Osteocyte (in vitro differentiated cells): Measurements from ENCODE around the gene BMP7. TPM values are rescaled to one million over a fixed set of nuclear protein-coding genes. Genes with fewer than 3 reads are reported as not detected.

Experiments
- DNase-seq: peaks from one replicate; pipeline ENCODE4 v3.0.0; 2021; ENCODE audit warnings: mixed read lengths; ENCODE audit not compliant: unreplicated experiment; ENCODE audit errors: extremely low spot score
- H3K27ac Mint-ChIP-seq: one replicate; pipeline ENCODE4 v1.8.0; 2021; ENCODE audit warnings: mild to moderate bottlenecking, mixed read lengths; ENCODE audit not compliant: unreplicated experiment
- H3K27me3 Mint-ChIP-seq: one replicate; pipeline ENCODE4 v1.8.0; 2021; ENCODE audit warnings: mixed read lengths; ENCODE audit not compliant: unreplicated experiment
- H3K36me3 Mint-ChIP-seq: one replicate; pipeline ENCODE4 v1.8.0; 2021; ENCODE audit warnings: mixed read lengths; ENCODE audit not compliant: unreplicated experiment
- H3K4me1 Mint-ChIP-seq: one replicate; pipeline ENCODE4 v1.8.0; 2021; ENCODE audit warnings: mixed read lengths; ENCODE audit not compliant: unreplicated experiment
- H3K4me3 Mint-ChIP-seq: one replicate; pipeline ENCODE4 v1.8.0; 2021; ENCODE audit warnings: mild to moderate bottlenecking, moderate library complexity, mixed read lengths; ENCODE audit not compliant: unreplicated experiment
- H3K9me3 Mint-ChIP-seq: one replicate; pipeline ENCODE4 v1.8.0; 2021; ENCODE audit warnings: mixed read lengths; ENCODE audit not compliant: unreplicated experiment
- total RNA-seq: library from RNA; stranded (reverse); gene quantifications from 2 replicates; pipeline ENCODE4 v1.2.1, GENCODE V29; 2021
- TF ChIP-seq, protein P1 (sequence below): fragments of 200-600 bp; sonication (generic); IDR thresholded peaks from 2 replicates; pipeline ENCODE4 v1.5.0; 2021; ENCODE audit warnings: antibody characterized with exemption, mild to moderate bottlenecking, moderate library complexity

BMP7 gene
- total RNA-seq, 1 donor from 2014 or later = not detected

DNA sequence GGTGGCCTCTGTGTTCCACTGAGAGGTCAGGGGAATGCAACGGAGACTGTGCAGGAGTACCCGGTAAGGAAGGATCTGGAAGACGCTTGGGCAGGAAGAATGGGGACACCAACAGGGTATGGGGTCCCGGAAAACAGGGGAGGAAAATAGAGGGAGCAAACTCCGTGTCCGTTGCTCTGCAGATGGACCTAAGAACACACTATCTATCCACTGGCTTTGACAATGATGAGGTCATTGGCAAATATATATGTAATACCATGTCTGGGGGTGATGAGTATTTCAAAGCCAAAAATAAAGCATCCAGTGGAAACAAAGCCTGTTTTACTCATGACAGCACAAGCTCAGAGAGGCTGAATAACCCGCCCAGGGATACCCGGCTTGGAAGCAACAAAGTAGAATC, 80.2 kb downstream of the BMP7 start:
- Mint-ChIP-seq H3K9me3 (no peaks in the 10 kb centered on the region), H3K27ac (no peak overlapping the region), H3K27me3 (peaks cover 10% of the 10 kb centered on the region), H3K4me1 (no peaks in the 10 kb centered on the region), H3K4me3 (no peak overlapping the region), H3K36me3 (no peaks in the 10 kb centered on the region)
- TF ChIP-seq, protein P1, sequence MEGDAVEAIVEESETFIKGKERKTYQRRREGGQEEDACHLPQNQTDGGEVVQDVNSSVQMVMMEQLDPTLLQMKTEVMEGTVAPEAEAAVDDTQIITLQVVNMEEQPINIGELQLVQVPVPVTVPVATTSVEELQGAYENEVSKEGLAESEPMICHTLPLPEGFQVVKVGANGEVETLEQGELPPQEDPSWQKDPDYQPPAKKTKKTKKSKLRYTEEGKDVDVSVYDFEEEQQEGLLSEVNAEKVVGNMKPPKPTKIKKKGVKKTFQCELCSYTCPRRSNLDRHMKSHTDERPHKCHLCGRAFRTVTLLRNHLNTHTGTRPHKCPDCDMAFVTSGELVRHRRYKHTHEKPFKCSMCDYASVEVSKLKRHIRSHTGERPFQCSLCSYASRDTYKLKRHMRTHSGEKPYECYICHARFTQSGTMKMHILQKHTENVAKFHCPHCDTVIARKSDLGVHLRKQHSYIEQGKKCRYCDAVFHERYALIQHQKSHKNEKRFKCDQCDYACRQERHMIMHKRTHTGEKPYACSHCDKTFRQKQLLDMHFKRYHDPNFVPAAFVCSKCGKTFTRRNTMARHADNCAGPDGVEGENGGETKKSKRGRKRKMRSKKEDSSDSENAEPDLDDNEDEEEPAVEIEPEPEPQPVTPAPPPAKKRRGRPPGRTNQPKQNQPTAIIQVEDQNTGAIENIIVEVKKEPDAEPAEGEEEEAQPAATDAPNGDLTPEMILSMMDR = no peak
- no peak for DNase-seq

DNA sequence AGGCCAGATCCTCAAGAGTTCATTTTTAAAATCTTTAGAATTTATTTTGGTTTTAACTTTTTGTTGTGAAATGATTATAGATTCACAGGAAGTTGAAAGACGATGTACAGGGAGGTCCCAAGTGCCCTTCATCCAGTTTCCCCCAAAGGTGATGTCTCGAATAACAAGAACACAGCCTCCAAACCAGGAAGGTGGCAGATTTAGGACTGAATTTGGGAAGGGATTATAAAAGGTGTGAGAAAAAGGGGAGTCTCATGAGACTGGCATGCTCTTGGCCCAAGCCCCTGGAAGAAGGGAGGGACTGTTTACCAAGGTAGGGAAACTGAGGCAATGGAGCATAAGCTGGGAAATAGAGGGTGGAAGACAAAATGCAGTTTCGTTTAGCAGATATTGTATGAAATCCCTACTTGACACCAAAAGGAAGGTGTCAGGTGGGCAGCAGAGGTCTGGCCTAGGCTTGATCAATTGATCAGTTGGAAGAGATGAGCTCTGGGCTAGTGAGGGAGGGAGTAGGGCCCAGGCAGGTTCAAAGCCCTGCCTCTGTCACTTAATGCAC, 81.2 kb downstream of the BMP7 start:
- H3K27ac Mint-ChIP-seq = no peak overlapping the region
- TF ChIP-seq, protein P1 = no peak

DNA sequence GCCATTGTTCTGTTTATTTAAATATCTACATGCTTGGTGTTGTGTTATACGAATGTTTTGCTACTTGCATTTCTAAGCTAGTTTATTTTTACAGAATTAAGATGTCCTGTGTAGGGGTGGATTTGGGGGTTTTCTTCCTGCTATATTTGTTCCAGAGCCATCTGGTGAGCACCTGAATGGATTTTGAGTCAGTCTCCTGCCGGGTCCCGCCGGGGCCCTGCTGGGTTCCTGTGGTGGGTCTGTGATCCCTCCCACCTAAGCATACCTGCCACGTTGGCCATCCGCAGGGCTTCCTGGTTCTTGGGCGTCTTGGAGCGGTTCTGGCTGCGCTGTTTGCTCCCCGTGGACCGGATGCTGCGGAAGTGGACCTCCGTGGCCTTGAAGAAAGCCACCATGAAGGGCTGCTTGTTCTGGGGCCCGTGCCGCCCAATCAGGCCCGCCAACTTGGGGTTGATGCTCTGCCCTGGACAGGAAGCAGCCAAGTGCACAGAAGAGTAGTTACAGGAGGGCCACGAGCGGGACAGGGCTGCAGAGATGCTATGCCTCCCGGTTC, 82.9 kb downstream of the BMP7 start:
- H3K9me3 Mint-ChIP-seq = no peaks in the 10 kb centered on the region
- DNase-seq = no peak
- H3K27me3 Mint-ChIP-seq = peaks cover 10% of the 10 kb centered on the region
- H3K36me3 Mint-ChIP-seq = no peaks in the 10 kb centered on the region
- no peak overlapping the region for H3K27ac Mint-ChIP-seq
- TF ChIP-seq, protein P1 = no peak
- no peaks in the 10 kb centered on the region for H3K4me1 Mint-ChIP-seq
- no peak overlapping the region for H3K4me3 Mint-ChIP-seq

More for the DNA sequence above, 81.2 kb downstream of the BMP7 start:
- DNase-seq = no peak
- Mint-ChIP-seq H3K36me3 (no peaks in the 10 kb centered on the region), H3K27me3 (peaks cover 10% of the 10 kb centered on the region), H3K4me1 (no peaks in the 10 kb centered on the region), H3K4me3 (no peak overlapping the region), H3K9me3 (no peaks in the 10 kb centered on the region)

DNA sequence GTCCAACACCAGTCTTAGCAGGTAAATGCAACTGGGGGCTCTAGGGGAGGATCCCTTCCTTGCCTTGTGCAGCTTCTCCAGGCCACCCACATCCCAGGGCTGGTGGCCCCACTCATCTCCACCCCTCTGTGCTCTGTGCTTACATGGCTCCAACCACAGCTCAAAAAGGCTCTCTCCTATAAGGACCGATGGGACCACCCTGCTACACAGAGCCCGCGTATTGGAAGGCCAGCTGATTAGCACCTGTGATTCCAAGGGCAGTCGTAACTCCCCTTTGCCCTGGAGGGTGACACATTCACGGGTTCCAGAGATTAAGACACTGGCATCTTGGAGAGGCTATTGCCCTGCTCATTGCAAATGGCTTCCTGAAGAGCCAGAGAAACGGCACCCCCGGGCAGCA, 84.8 kb downstream of the BMP7 start:
- H3K36me3 Mint-ChIP-seq = no peaks in the 10 kb centered on the region
- H3K27me3 Mint-ChIP-seq = peaks cover 10% of the 10 kb centered on the region
- TF ChIP-seq, protein P1 = no peak
- no peak for DNase-seq
- no peak overlapping the region for H3K4me3 Mint-ChIP-seq
- H3K4me1 Mint-ChIP-seq = no peaks in the 10 kb centered on the region
- no peak overlapping the region for H3K27ac Mint-ChIP-seq
- H3K9me3 Mint-ChIP-seq = no peaks in the 10 kb centered on the region

DNA sequence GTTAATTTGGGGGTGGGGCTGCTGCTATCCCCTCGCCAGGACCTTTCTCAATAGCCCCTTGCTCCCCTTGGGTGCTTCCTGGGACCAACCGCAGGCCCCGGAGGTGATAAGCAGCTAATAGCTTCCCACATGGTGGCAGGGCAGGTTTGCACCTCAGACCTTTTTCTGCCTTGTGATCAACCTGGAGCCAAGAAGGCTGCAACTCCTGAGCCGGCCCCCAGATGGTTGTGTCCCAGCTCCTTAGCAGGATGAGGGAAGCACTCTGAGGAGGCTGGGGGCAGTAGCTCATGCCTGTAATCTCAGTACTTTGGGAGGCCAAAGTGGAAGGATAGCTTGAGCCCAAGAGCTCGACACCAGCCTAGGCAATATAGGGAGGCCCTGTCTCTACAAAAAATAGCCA, 85.5 kb downstream of the BMP7 start:
- H3K36me3 Mint-ChIP-seq = no peaks in the 10 kb centered on the region
- H3K9me3 Mint-ChIP-seq = no peaks in the 10 kb centered on the region
- peaks cover 4% of the 10 kb centered on the region for H3K27me3 Mint-ChIP-seq
- H3K4me3 Mint-ChIP-seq = no peak overlapping the region
- H3K4me1 Mint-ChIP-seq = no peaks in the 10 kb centered on the region
- DNase-seq = no peak
- H3K27ac Mint-ChIP-seq = no peak overlapping the region
- TF ChIP-seq, protein P1 = no peak
